HEK293T (cell line): Measurements from ENCODE around the gene GIGYF2.

Experiments
- ARNT ChIP-seq: fragments of 450-650 bp; IDR thresholded peaks from 2 replicates; pipeline ENCODE4 v1.6.1; 2017; ENCODE audit warnings: mild to moderate bottlenecking
- BHLHE40 ChIP-seq: fragments of 450-650 bp; IDR thresholded peaks from 2 replicates; pipeline ENCODE4 v1.6.1; 2016; ENCODE audit warnings: mild to moderate bottlenecking, moderate library complexity, borderline replicate concordance
- CTBP1 ChIP-seq: fragments of 450-650 bp; IDR thresholded peaks from 2 replicates; pipeline ENCODE4 v1.6.1; 2016; ENCODE audit warnings: borderline replicate concordance
- ELF4 ChIP-seq: fragments of 450-650 bp; IDR thresholded peaks from 2 replicates; pipeline ENCODE4 v1.6.1; 2017; ENCODE audit warnings: antibody characterized with exemption
- FOXA1 ChIP-seq: fragments of 450-650 bp; IDR thresholded peaks from 2 replicates; pipeline ENCODE4 v1.6.1; 2016; ENCODE audit warnings: mild to moderate bottlenecking
- FOXK2 ChIP-seq: fragments of 450-650 bp; IDR thresholded peaks from 2 replicates; pipeline ENCODE4 v1.6.1; 2016; ENCODE audit warnings: mild to moderate bottlenecking
- FOXM1 ChIP-seq: fragments of 450-650 bp; IDR thresholded peaks from 2 replicates; pipeline ENCODE4 v1.6.1; 2017; ENCODE audit warnings: mild to moderate bottlenecking, borderline replicate concordance
- L3MBTL2 ChIP-seq: fragments of 450-650 bp; conservative IDR thresholded peaks from 2 replicates; pipeline ENCODE4 v1.6.1; 2016; ENCODE audit warnings: mild to moderate bottlenecking
- LEF1 ChIP-seq: fragments of 450-650 bp; IDR thresholded peaks from 2 replicates; pipeline ENCODE4 v1.6.1; 2017; ENCODE audit warnings: mild to moderate bottlenecking, borderline replicate concordance
- NFRKB ChIP-seq: fragments of 450-650 bp; IDR thresholded peaks from 2 replicates; pipeline ENCODE4 v1.6.1; 2016; ENCODE audit warnings: mild to moderate bottlenecking, moderate library complexity
- SP1 ChIP-seq: fragments of 450-650 bp; IDR thresholded peaks from 2 replicates; pipeline ENCODE4 v1.6.1; 2017
- SUZ12 ChIP-seq: fragments of 450-650 bp; IDR thresholded peaks from 2 replicates; pipeline ENCODE4 v1.6.1; 2016; ENCODE audit warnings: mild to moderate bottlenecking
- ZNF384 ChIP-seq: fragments of 450-650 bp; IDR thresholded peaks from 2 replicates; pipeline ENCODE4 v1.6.1; 2016
- TF ChIP-seq, protein P1 (sequence below): fragments of 450-650 bp; IDR thresholded peaks from 2 replicates; pipeline ENCODE4 v1.6.1; 2016

DNA sequence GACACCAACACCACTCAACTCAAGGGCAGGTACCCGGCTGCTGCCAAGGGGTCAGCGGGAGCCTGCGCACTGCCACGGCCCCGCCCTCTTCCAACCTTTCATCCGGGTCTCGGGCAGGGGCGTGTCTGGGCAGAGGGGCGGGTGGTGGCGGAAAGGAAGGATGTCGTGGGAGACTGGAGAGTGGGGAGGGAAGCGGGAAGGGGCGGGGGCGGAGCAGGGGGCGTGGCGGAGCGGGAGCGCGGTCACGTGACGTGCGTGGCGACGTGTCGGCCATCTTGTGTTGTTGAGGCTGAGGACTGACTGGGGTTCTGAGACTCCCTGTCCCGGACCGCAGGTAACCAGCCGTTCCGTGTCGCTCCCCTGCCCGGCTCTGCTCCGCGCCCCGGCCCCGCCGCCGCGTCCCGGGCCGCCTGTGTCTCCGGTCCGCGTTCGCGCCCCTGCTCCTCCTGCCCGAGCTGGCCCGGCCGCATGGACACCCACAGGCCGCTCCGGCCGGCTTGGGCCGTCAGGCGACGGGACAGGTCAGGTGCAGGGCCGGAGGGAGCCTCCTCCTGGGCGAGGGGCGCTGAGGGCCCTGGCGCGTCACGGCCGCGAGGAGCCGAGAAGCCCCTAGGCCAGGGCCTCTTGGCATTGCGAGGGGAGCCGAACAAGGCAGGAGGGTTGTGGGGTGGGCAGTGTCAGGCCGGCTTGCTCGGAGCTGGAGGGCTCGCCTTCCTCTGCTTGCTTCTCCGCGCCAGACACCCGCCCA lies at the start of gene GIGYF2:
- TF ChIP-seq ELF4 = no peak
- no peak for TF ChIP-seq FOXK2
- TF ChIP-seq BHLHE40 = no peak
- TF ChIP-seq L3MBTL2 = no peak
- no peak for TF ChIP-seq SP1
- no peak for TF ChIP-seq SUZ12
- TF ChIP-seq ARNT = no peak
- TF ChIP-seq FOXA1 = no peak
- no peak for TF ChIP-seq ZNF384
- no peak for TF ChIP-seq FOXM1
- TF ChIP-seq LEF1 = no peak
- TF ChIP-seq, protein P1, sequence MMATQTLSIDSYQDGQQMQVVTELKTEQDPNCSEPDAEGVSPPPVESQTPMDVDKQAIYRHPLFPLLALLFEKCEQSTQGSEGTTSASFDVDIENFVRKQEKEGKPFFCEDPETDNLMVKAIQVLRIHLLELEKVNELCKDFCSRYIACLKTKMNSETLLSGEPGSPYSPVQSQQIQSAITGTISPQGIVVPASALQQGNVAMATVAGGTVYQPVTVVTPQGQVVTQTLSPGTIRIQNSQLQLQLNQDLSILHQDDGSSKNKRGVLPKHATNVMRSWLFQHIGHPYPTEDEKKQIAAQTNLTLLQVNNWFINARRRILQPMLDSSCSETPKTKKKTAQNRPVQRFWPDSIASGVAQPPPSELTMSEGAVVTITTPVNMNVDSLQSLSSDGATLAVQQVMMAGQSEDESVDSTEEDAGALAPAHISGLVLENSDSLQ = no peak
- no peak for TF ChIP-seq CTBP1
- no peak for TF ChIP-seq NFRKB
